PC-3 (cell line): ENCODE measurements around the gene CLEC18C.
"Not testable (repeated sequence)": the region's sequence is repeated elsewhere in the genome, so short reads cannot be mapped to it uniquely, and the experiment has no call there.

Source experiments
- CTCF ChIP-seq: fragments of 300-600 bp; sonication (generic); conservative IDR thresholded peaks from 2 replicates; pipeline ENCODE4 v1.5.1; 2017; ENCODE audit warnings: antibody characterized with exemption, low read depth, mild to moderate bottlenecking, low read length
- EZH2 ChIP-seq: fragments of 300-600 bp; sonication (generic); IDR thresholded peaks from one replicate; pipeline ENCODE4 v1.6.1; 2017; ENCODE audit warnings: antibody characterized with exemption, mild to moderate bottlenecking, low read length; ENCODE audit not compliant: unreplicated experiment
- EZH2phosphoT487 ChIP-seq: fragments of 300-600 bp; sonication (generic); IDR thresholded peaks from 2 replicates; pipeline ENCODE4 v1.6.1; 2018; ENCODE audit warnings: mild to moderate bottlenecking, antibody characterized with exemption, low read length, borderline replicate concordance

- not testable (repeated sequence) for TF ChIP-seq EZH2phosphoT487, CTCF, EZH2
Observed at GRCh38 chr16:70197611-70198010, 24.0 kb downstream of the CLEC18C start.
